GM21529 (cell line): ENCODE measurements around the gene ZNF775.
A peak's percentile ranks its signal among the peaks of the same experiment; 100 is the strongest.

ENCODE experiments used
- ATAC-seq: cut with Tn5 transposase; IDR thresholded peaks from one replicate; pipeline ENCODE4 v1.9.1; 2021; ENCODE audit not compliant: unreplicated experiment

Gene ZNF775

DNA sequence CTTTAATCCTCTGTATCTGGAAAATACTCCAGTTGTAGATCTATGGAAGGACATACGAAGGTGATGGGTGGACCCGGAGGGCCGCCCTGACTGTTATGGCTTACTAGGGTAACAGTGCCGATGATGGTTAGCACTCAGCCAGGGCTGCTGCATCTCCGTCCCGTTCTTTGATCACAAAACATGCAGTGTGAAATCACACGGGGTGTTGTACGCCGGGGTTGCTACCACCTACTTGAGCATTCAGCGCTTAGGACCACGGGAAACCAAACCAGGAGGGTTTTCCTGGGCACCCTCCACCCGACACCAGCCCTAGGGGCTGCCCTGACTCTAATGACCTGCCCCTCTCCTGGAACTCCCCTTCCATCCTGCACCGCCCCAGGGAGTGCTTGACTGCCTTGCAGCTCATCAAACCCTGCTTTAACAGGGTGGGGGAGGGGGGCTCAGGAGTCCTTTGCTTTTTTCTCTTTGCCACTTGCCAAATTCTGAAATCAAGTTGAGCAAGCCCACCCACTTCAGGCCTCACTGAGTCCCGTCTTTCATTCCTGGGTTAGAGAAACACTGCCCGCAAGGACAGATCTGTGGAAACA is 20.4 kb downstream of the ZNF775 start:
- no peak for ATAC-seq

DNA sequence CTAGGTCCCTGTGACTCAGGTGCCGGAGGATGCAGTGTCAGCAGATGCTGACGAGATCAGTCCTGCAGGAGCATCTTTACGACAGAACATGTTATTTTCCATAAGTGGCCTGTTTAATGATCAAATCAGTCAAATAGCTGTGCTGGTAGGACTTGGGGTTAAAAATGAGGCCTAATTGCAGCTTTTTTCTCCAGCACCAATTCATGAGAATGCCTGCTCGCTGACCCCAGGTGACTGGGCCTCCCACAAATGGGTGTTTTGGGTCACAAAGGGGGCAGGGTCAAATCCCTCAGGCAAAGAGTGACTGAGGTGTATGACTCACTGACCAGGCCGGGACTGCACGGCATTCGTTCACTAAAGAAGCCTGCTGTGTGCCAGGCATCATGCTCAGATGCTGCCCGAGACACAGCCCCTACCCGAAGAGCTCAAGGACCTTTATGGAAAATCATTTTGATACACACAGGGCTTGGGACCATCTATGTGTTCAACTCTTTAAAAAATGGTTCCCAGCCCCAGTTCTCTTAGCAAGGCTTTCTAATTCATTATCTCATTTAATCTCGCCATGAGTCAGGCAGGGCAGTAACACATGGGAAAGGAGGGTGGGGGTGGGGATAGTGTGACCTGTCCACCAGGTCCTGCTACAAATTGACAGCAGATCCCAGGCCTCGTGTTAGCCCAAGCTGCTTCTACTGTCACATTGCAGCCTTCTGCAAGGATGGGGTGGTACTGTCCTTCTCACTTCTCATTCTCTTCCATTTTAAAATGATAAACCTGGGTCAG is 21.1 kb downstream of the ZNF775 start:
- no peak for ATAC-seq

GRCh38 chr7:150400788-150401423 is 21.8 kb downstream of the ZNF775 start:
- ATAC-seq: no peak

DNA sequence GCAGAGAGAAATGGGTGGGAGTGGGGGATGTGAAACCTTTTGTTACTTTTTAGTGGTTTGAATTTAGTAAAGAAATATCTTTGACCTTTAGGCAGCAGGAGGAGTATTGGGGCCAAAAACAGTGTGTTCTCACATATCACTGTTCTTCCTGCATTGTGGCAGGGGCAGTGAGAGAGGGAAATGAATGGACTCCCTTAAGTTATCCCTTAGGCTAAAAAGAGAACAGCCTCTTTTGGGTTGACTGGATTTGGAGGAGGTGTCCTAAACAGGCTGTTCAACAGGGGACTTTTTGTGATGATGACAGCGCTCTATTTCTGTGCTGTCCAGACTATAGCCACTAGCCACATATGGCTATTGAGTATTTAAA is 22.3 kb downstream of the ZNF775 start:
- ATAC-seq: no peak

DNA sequence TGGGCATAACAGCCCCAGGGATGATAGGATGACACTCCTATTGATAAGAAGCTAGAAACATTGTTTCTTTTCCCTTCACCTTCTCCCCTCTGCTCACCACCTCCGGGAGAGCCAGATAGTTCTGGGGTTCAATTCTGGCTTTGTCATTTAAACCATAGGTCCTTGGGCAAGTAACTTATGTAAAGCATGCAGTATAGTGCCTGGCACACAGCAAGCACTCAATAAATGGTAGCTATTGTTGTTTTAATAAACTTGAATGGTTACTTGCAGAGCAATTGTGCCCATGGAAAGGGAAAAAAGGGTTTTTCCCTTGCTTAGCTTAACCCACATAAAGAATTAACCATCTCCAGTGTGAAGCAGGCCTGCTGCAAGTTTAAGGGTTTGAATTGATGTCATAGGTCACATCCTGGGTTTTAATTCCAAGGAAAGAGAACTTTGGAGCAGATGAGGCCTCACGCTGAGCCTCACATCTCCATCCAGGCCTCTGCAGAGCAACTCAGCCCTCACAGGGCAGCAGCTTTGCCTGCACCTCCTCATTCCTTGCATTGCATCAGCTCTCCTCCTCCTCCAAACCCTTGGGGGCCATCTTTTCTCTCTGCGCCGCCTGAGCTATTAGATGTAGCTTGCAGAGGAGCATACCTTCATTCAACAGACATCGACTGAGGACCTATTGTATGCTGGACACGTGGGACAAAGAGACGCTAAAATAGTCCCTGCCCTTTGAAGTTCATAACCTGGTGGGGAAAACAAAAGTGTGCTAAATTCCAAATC is 22.9 kb downstream of the ZNF775 start:
- no peak for ATAC-seq

DNA sequence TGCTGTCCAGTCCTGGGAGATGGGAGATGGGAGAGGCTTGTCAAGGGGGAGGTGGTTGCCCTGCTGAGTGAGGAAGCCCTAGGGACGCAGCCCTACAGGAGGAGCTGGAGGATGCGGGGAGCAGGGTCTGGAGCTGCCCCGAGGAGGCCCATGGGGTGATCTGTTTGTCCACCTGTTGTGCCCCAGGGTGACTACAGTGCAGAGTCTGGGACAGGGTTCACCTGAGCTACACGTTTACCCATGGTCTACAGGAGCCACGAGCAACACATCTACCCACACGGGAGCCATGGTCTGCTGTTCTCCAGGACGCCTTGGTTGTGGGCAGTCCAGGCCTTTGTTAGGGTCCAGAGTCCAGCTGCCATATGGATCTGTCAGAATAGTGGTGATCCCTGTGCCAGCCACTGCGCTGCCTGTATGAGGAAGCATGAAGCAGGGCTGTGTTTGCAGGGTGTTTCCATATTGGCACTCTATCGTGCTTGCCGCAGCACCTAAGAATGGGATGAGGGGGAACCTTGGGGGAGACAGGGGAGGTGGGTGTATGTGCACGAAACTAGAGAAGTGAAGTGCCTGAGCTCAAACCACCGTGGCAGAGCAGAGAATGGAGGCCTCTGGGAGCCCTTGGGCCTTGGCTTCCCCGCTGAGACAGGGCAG is 23.7 kb downstream of the ZNF775 start:
- ATAC-seq: no peak

DNA sequence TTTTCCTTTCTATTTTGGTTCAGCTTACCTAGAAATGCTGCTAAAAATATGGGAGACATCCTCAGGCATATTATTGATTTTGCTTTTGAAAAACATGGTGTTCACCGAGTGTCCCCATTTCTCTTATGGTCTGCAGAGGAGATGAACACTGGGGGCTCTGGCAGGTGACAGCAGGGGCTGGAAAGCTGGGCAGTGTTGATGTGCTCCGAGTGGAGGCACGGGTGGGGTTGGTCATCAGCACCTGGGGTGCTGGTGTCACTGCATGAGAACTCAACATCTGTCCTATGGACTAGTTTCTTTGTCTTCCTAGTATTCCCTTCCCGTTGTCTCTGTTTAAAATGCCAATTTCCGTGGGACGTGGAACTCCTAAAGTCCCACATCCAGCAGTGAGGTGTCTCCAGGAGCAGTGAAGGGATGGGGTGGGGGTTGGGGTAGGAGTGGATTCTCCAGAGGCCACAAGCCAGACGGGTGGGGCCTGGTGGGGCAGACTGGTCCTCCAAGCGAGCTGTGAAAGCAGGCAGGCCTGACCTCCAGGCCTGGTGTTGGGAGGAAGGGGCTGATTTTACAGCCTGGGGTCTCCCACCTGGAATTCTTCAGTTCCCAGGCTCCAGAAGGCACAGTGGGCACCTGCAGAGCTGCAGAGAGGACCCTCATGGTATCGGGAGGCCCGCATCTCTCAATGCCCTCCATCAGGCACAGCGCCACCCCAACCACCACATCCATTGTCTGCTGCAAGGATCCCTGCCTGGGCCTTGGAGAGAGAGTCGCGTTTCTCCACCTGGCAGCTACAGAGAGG is 24.4 kb downstream of the ZNF775 start:
- no peak for ATAC-seq

DNA sequence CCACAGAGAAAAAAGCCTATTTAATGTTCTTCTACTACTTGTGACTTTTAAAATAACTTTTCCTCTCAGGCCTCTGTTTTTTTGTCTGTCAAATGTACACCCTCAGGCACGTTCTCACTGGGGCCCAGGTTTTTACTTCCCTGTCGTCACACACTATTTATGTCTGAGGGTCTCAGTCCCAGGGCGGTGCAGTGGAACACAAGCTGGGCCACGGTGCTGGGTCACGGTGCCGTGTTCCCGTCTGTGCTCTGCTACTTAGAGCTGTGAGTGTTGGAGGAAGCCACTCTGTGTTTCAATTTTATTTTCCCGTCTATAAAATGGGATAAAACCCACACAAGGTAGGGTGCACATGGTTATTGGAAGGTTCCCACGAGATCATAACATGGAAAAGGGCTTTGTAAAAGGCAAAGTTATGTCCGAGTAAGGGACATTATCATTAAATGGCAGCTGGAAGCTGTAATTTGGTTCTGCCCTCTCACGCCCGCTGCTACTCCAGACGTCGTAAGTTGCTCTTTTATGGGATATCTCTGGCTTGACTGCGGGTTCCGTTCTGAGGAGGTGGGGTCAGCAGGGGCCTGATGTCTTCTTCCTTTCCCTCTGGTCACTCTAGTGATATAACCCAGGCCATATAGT is 25.2 kb downstream of the ZNF775 start:
- no peak for ATAC-seq

GRCh38 chr7:150404805-150405583 is 25.9 kb downstream of the ZNF775 start:
- ATAC-seq: peak; percentile 49

GRCh38 chr7:150405584-150406311 is 26.6 kb downstream of the ZNF775 start:
- no peak for ATAC-seq

DNA sequence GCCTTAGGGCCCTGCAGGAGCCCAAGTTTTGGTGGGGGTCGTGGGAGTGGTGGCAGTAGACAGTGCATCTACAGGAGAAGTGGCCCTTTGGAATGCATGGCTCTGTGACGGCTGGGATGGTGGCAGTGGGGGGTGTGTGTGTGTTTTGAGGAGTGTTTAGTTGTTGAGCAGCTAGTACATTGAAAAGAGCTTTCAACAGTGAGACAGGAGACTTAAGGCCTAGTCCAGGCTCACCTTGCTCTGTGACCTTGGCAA is 27.1 kb downstream of the ZNF775 start:
- ATAC-seq: no peak

DNA sequence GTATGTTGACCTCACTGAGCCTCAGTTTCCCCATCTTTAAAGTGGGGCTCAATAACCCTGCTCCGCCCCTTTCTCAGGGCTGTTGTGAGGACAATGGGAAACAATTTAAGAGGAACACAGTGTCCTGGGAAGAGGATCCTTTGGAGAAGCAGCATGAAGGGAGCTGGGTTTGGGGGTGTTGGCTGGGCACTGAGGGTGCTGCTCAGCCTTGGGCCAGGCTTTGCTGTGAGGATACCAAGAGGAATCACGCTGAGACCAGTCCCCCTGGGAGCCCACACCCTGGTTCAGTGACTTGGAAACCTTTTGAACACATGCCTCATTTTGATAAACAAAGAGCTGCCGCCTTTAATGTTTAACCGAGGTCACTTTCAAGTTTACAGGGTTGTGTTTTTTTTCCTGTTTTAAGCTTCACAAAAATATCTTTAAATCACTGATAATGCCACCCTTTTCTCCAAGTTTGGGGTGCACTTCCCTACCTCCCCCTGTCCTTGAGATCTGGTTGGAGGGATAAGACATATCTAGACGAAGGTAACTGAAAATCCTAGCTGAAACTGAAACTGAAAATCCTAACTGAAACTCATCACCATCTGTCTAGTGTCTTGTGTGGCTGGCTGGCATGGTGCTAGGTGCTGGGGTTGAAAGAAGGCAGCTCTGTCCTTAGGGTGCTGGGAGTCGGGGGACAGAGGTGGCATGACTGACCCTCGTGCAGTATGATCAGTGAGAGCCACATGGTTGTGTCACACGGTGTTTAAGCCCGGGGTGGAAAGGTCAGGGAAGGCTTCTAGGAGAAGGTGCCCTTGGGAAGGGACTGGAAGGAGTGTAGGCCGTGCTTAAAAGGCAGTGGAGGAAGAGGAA is 27.7 kb downstream of the ZNF775 start:
- ATAC-seq: peak; percentile 60

DNA sequence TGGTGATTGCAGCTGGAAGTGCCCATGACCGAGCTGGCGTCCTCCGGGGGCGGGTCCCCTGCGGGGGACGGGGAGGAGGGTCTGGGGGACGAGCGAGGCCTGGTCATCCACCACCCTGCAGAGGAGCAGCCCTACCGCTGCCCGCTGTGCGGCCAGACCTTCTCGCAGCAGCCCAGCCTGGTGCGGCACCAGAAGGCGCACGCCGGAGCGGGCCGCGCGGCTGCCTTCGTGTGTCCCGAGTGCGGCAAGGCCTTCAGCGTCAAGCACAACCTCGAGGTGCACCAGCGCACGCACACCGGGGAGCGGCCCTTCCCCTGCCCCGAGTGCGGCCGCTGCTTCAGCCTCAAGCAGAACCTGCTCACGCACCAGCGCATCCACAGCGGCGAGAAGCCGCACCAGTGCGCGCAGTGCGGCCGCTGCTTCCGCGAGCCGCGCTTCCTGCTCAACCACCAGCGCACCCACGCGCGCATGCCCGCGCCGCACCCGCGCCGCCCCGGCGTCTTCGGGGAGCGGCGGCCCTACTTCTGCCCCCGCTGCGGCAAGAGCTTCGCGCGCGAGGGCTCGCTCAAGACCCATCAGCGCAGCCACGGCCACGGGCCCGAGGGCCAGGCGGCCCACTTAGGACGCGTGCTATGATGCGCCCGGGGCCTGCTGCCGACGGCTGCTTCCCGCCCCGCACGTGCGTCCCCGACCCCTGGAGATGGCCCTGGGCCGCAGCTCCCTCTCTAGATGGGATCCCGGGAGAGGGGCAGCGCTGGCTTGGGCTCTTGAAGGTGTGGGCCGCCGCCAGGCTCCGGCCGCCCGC is 28.7 kb downstream of the ZNF775 start:
- no peak for ATAC-seq

DNA sequence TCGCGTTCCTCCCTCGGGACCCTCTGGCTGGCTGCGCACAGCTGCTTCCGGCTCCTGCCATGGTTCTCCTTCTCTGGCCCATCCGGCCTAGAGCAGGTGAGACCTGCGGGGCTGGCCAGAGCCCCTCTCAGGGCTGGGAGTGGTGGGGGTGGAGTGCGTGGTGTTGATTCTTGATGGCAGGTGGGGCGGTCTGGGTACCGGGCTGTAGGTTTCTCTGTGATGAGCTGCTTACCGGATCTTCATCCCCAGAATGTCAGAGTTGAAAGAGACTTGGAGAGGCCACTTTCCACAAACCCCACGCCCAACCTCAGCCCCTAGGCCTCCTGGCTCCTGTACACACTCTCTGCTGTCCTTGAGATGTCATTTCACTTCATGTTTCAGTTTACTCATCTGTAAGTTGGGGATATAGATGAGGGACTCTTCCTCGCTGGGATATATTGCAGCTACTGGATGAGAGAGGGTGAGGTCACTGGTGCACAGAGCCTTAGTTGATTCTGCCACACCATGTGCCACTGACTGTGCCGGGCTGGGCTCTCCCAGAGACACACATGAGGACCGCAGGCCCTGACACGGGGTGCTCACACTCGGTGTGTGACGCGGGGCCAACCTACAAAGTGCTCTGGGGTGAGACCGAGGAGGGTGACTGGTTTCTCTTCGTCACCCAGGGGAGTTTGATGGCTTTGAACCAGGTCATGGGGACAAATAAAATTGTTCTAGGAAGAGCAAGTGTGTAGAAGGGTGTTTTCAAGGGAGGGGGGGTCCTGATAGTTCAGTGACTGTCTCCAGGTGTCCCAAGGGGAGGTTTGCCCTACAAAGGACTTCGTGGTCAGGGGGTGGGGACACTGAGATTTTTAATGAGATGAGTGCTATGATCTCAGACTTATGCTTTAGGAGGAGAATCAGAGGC is 29.5 kb downstream of the ZNF775 start:
- peak; percentile 13 for ATAC-seq

GRCh38 chr7:150409300-150410030 is 30.3 kb downstream of the ZNF775 start:
- no peak for ATAC-seq
